ENCODE results near the gene PRKCA. TPM values are rescaled to one million over a fixed set of nuclear protein-coding genes. Genes with fewer than 3 reads are reported as not detected.

Gene PRKCA
- total and polyA plus RNA-seq, 2 experiments from 2014 or later, result 6.4 to 35.4 TPM

DNA sequence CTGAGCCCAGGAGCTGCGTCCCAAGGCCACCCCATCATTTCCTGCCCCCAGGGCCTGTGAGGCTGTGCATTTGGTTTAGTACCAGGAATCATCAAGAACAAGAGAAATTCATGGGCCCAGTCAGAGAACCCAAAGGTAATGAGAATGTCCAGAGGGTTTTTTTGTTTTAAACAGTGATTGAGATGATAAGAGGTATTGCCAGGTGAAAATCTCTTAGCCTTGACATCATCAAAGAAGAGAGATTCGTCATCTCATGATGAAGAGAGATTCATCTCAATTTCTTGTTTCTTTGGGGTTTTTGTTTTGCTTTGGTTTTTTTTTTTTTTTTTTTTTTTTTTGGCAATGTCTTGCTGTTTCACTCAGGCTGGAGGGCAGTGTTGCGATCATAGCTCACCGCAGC, 361.9 kb downstream of the PRKCA start:
- H3K27ac Mint-ChIP-seq, result no peak overlapping the region
- H3K36me3 Mint-ChIP-seq (ENCODE audit: low read depth), result peaks cover 3% of the 10 kb centered on the region; the same call in 2 of the 3 replicates
- no peak for ATAC-seq
- peaks cover 3% of the 10 kb centered on the region; the same call in 2 of the 3 replicates for H3K9me3 Mint-ChIP-seq
- Histone ChIP-seq H3F3A (replicated peaks; ENCODE audit: low read depth) (no peaks in the 10 kb centered on the region), H2AFZ (no peak overlapping the region), H3K4me3 (no peak overlapping the region), H3K4me1 (ENCODE audit: insufficient read depth) (no peaks in the 10 kb centered on the region), H4K20me1 (replicated peaks; ENCODE audit: insufficient read depth) (no peaks in the 10 kb centered on the region), H3K27ac (ENCODE audit: low read depth) (no peak overlapping the region), H3K36me3 (ENCODE audit: insufficient read depth) (no peaks in the 10 kb centered on the region), H3K79me2 (replicated peaks; ENCODE audit: insufficient read depth) (no peaks in the 10 kb centered on the region), H3K4me2 (no peak overlapping the region), H3K9me2 (ENCODE audit: insufficient read depth) (0 out of 2 replicates have a peak, but pooled peaks cover 2% of the 10 kb centered on the region), H3K27me3 (ENCODE audit: insufficient read depth) (no peaks in the 10 kb centered on the region)
- H3K4me1 Mint-ChIP-seq, result no peaks in the 10 kb centered on the region
- H3K4me3 Mint-ChIP-seq, result no peak overlapping the region
- TF ChIP-seq ZNF462 (CRISPR knock-in tag; IDR thresholded peaks at IDR 0.05) (no peak), ZNF331 (CRISPR knock-in tag; IDR thresholded peaks at IDR 0.05; ENCODE audit: low read depth) (no peak)
- H3K27me3 Mint-ChIP-seq (ENCODE audit: insufficient read depth, low read depth, poor library complexity), result peaks cover 2% of the 10 kb centered on the region
- DNase-seq (ENCODE audit: low spot score), result no peak

- H3K9me3 Mint-ChIP-seq, result peaks cover 3% of the 10 kb centered on the region; the same call in 2 of the 3 replicates
- H3K36me3 Mint-ChIP-seq (ENCODE audit: low read depth), result peaks cover 3% of the 10 kb centered on the region; the same call in 2 of the 3 replicates
- no peak overlapping the region for H3K4me3 Mint-ChIP-seq
- H3K4me1 ChIP-seq (ENCODE audit: insufficient read depth), result no peaks in the 10 kb centered on the region
- no peaks in the 10 kb centered on the region for H4K20me1 ChIP-seq (replicated peaks; ENCODE audit: insufficient read depth)
- no peak overlapping the region for H3K27ac ChIP-seq (ENCODE audit: low read depth)
- no peak overlapping the region for H3K4me2 ChIP-seq
- no peaks in the 10 kb centered on the region for H3K79me2 ChIP-seq (replicated peaks; ENCODE audit: insufficient read depth)
- no peak overlapping the region for H3K27ac Mint-ChIP-seq
- DNase-seq (ENCODE audit: low spot score) (no peak), ATAC-seq (no peak)
- TF ChIP-seq CREB1 (CRISPR knock-in tag; IDR thresholded peaks at IDR 0.05; ENCODE audit: low read depth) (no peak), JUNB (IDR thresholded peaks at IDR 0.05; ENCODE audit: unreplicated experiment) (no peak), CTCF (conservative IDR thresholded peaks at IDR 0.05; ENCODE audit: low read depth in 2 of 2) (no peak), EZH2 (IDR thresholded peaks at IDR 0.05; ENCODE audit: low read depth, unreplicated experiment) (no peak), ZNF331 (CRISPR knock-in tag; IDR thresholded peaks at IDR 0.05; ENCODE audit: low read depth) (no peak), NANOG (IDR thresholded peaks at IDR 0.05; ENCODE audit: borderline replicate concordance) (no peak), POLR2AphosphoS5 (IDR thresholded peaks at IDR 0.05; ENCODE audit: low read depth) (no peak), EZH2phosphoT487 (IDR thresholded peaks at IDR 0.05; ENCODE audit: unreplicated experiment) (no peak), ETS1 (IDR thresholded peaks at IDR 0.05) (no peak)
- no peaks in the 10 kb centered on the region for H3F3A ChIP-seq (replicated peaks; ENCODE audit: low read depth)
- H3K27me3 ChIP-seq (ENCODE audit: insufficient read depth), result no peaks in the 10 kb centered on the region
- no peak overlapping the region for H2AFZ ChIP-seq
- peaks cover 2% of the 10 kb centered on the region for H3K27me3 Mint-ChIP-seq (ENCODE audit: insufficient read depth, low read depth, poor library complexity)
- H3K36me3 ChIP-seq (ENCODE audit: insufficient read depth), result no peaks in the 10 kb centered on the region
- H3K4me3 ChIP-seq, result no peak overlapping the region
- 0 out of 2 replicates have a peak, but pooled peaks cover 4% of the 10 kb centered on the region for H3K9me2 ChIP-seq (ENCODE audit: insufficient read depth)
- H3K4me1 Mint-ChIP-seq, result no peaks in the 10 kb centered on the region
Observed at GRCh38 chr17:66665194-66665593, 362.8 kb downstream of the PRKCA start.
